NOMO-1 treated with dmso at 0.1 percent for 144 hours (cell line): ENCODE measurements around the gene FAM83G.
A peak's percentile ranks its signal among the peaks of the same experiment; 100 is the strongest.

ENCODE experiments used
- DNase-seq: peaks from one replicate; lab custom pipeline; 2025; ENCODE audit not compliant: unreplicated experiment; lab: John Stamatoyannopoulos, UW

The FAM83G gene

DNA sequence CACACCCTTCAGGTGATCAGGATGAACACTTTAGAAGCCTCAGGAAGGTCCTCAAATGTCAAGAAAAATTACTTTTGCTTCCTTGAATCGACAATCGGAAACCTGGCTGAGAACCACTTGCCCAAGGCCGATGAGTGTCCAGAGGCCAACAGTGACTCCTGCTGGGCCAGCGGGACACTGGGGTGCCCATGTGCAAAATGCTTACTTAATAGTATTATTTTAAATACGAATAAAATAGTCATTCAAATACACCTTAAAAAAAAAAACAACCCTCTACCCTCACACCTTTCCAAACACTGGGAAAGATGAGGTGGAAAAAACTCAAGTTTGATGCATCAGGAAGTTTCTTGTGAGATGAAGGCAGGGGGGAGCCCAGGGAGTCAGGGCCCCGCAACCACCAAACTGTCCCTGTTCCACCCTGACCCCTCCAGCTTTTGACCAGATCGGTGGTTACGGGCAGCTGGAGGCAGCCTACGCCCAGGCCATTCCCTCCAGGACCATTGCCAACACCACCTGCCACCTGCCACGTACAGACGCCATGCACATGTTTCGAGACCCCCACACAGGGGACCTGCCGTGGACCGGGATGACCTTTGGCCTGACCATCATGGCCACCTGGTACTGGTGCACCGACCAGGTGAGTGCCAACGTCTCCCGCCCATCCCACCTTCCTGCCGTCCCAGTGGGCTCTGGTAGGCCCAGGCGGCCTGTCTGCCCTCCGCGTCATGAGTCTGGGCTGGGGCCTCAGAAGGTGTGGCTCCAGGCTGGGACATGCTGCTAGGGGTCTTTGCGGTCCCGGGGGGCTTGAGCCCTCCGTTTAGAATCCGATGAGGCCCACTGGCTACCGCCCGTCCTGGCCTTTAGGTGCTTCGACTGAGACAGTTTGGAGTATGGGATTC, 33.7 kb downstream of the FAM83G start:
- no peak for DNase-seq

DNA sequence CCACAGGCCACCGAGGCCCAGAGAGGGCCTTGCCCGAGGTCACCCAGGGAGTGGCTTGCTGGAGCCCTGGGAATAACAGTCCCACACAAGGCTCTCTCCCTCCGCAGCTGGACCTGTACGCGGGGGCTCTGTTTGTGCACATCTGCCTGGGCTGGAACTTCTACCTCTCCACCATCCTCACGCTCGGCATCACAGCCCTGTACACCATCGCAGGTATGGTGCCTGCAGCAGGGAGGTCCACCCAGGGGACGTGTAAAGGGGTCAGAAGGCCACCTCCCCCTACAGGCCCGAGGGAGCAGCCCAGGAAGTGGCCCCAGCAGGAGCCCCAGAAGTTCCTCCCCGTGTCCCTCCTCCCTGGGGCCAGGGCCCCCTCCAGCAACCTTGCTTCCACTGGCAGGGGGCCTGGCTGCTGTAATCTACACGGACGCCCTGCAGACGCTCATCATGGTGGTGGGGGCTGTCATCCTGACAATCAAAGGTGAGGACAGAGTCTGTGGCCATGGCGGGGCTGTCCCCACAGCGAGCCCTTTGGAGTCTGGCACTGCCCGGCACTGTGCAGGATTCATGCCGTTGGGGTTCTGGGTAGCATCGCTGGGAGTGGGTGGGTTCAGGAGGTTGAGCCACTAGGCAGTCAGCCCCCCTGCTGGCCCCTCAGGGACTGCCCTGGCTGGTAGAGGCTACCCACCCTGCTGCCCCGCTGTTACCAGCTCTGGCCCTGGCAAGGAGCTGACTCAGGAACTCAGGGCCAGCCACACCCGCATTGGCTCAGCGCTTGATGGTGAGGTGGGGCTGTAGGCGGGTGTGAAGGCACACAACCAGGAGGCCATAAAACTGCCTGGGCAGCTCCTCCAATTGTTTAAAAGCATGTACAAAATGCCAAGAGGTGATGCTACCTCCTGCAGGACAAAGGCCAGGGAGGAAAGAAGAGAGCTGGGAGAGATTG, 35.3 kb downstream of the FAM83G start:
- no peak for DNase-seq

DNA sequence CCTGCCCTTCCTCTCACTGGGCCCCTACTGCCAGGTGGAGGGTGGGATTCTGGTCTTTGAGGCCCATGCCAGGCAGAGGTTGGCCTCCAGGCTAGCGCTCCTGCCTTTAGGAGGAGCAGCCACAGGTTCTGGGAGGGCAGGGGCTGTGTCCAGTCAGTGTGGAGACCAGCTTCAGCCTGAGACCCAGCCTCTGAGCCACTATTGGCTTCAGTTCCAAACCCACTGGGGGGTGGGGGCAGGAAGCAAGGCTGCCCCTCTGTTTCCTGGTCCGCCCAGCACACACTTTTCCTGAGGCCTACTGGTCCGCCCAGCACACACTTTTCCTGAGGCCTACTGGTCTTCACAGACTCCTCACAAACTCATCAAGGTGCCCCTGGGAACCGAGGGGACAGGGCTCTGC, 36.2 kb downstream of the FAM83G start:
- no peak for DNase-seq

DNA sequence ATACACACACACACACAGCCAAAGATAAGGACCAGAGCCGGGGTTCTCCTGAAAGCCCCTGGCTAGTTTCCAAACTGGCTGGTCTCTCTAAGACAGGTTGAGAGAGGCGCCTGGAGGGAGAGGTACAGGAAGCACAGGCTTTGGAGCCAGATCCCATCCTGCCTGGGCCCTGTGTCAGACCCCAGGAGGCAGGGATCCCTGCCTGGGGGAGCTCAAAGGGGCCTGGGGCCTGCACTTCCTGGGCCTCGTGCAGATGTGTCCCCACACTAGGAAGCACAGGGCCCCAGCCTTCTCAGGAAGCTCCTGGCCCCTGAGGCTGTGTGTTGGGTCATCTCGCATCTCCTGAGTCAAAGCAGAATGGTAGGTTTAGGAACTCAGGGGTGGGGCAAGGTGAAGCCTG, 36.6 kb downstream of the FAM83G start:
- DNase-seq = no peak

DNA sequence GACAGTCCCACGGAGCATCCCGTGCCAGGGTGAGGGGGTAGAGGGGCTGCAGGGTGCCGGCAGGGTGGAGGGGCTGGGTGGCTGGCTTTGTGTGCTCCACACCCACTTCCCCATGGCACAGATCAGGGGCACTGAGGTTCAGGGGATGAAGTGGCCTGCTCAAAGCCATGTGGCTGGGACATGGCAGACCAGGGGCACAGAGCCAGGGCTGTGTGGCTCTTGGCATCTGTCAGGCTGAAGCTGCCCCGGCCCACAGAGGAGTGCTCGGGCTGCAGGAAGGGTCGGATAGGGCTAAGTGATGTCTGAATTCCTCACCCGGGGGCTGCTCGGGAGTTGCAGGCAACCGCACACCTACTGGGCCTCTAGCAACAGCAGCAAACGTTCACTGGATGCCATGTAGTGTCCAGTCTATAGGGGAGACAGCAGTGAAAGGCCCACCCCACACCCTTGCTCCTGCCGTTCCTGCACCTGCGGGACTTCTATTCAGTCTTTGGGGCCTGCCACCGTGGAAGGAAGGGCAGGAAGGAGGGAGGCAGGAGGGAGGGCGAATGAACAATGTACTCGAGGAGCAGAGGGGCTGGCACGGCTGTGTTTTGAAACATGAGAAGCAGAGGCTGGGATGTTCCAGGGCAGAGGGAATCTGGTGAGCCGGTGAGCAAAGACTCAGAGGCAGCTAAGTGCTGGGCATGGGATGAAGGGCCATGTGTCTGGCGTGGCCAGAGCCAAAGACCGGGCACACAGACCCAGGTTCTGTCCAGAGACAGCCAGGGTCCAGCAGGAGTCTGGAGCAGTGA, 37.5 kb downstream of the FAM83G start:
- no peak for DNase-seq

DNA sequence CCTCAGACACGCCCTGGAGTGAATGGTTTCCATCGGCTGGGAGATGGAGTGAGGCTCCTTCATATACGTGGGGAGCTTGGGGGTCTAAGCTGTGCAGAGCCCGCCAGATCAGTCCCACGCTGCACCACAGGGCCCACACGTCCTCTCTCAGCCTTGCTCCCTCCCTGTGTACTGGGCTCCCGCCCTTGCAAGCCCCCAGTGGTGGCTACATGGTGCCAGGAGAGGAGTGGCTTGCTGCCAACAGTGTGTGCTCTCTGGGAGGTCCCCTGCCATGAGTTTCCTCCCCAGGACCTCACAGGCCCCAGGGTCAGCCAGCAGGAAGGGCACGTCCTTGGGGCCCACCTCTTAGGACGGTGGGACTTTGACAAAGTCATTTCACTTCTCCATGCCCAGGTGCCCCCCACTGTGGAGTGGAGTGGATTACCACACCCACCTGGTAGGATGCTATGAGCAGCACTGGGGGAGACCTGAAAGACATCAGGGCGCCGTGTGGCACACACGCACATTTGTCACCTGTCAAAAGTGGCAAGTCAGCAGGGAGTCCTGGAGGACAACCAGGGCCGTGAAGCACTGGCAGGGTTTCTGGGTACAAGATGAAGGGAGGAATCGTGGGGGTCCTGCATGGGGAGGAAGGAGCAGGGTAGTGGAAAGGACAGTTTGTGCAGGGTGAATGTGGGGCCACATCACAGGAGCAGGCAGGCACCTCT, 38.9 kb downstream of the FAM83G start:
- no peak for DNase-seq

DNA sequence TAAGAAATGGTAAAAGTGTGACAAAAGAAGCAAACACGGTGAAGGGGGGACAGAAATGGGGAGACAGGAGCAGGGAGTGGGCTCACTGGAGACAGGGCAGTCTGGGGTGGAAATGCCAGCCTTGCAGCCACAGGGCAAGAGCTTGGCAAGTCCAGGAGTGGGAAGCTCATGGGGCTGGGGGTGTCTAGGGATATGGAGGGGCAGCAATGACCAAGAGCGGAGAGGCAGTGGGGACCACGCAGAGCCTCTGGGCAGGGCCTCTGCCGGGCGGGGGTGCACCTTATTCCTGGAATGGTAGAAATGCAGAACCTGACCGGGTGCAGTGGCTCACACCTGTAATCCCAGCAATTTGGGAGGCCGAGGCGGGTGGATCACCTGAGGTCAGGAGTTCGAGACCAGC, 40.0 kb downstream of the FAM83G start:
- DNase-seq = no peak

DNA sequence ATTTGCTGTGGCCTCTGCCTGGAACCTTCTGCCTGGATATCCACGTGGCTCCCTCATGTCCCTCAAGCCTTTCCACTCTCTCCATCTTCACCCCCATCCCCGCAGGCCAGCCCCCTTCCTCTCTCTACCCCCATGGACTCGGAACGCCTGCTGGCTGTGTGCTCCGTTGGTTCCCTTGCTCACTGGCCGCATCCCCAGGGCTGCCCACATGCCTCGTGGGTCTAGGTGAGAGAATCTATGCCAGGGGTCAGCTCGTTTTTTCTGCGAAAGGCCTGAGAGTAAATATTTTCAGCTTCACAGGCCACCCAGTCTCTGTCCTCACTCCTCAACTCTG, 40.6 kb downstream of the FAM83G start:
- no peak for DNase-seq

DNA sequence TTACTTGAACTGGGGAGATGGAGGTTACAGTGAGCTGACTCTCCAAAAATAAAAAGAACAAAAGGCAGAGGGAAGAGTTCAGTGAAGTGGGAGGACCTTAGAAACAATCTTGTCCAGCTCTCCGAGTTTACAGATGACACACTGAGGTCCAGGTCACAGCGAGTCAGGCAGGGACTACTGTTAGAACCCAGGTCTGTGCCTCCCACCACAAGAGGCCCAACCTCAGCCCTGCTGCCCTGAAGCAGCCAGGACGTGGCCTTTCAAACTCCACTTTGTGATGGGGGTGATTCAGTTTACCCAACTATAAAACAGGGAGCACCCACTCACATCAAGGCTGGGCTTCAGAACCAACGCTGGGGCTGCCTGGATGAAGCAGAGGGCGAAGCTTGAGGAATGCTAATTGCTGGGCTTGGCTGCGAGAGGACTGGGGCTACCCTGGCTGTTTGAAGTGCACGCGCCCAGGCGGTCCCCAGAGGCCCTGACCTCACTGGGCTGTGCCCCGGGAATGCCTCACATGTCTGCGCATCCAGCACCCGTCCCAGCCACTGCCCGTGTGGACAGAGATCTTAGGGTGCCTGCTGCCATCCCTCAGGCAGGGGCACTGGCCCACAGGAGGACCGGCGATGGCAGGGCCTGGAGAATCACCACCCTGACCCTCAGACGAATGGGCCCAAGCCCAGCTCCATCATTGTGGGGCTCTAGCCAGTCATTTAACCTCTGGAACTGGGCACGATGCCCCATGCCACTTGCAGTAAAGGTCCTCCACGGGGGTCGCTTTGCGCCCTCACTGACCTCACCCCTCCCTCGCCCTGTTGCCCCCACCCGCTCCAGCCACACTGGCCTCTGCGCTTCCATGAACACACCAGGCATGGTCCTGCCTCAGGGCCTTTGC, 41.2 kb downstream of the FAM83G start:
- DNase-seq = no peak

DNA sequence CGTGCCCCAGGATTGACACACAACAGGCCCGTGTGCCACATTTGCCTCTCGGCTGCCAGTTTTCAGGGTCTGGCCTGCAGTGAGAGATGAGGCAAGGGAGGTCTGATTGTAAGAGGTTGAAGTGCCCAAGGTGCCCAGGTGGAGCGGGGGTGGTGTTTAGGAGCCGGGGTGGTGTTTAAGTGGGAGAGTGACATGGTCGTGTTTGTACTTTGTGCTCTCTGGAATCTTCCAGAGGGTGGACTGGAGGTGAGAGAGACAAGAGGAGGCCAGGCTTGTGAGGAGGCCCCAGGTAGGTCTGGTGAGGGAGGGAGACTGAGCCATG, 42.1 kb downstream of the FAM83G start:
- DNase-seq = no peak

DNA sequence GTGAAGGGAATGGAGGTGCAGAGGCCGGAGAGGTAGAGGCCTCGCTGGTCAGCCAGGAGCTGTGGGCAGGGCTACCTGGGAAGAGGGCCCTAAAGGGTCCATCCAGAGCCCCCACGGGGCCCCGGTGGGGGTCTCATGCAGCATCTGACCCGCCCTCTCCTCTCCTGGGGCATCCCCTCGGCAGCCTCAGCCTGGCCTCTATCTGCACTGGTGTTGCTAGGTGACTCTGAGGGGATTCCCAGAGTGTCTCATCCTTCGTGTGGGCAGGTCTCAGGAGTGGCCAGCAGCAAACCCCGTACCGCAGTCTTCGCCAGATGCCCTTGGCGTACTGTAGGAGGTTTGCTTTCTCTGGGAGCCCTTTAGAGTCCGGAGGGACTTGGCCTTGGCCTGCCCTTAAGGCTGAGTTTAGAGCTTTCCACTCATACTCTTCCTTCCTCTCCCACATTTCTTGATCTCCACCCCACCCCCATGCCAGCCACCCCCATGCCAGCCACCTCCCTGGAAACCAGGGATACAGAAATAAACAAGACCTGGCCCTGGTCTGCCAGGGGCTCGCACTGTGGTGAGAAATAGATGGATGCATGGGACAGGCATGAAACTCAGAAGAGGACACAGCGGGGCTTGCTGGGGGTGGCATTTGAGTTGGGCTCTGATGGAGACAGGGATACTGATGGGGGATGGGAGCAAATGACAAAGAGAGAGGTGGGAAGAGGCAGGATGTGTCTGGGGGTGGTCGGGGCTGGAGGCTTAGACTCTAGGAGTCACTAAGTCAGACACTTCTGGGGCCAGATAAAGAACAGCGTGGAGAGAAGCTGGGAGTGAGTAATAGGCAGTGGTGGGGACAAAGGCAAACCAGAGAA, 42.7 kb downstream of the FAM83G start:
- DNase-seq = no peak

DNA sequence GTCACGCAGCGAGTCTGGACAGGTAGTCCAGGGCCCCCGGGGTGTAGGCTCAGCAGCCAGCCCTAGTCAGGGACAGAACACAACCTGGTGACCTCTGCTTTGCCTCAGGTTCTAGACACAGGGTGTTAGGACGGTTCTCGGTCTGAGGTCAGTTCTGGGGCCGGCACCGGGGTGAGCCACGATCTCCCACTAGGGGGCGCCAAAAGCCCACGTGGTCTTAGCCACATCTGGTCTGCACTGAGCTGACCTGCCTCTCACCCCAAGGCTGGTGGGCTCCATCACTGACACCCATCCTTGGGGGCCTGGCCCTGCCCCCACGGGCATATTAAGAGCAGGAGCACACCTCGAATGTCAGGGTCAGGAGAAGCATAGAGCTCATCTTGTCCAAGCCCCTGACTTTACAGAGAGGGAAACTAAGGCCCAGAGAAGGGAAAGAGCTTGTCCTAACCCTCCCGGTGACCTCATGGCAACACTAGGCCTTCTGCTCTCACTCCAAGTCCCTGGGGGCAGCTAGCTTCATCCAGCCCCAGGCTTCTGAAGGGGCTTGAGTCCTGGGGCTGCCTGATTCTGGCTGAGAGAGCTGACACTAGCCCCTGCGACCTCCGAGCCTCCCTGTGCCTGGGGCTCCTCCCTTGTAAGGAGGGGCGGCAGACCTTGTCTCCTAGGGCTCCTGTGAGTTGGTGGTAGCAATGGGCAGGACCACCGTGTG, 43.6 kb downstream of the FAM83G start:
- DNase-seq = peak; percentile 33

DNA sequence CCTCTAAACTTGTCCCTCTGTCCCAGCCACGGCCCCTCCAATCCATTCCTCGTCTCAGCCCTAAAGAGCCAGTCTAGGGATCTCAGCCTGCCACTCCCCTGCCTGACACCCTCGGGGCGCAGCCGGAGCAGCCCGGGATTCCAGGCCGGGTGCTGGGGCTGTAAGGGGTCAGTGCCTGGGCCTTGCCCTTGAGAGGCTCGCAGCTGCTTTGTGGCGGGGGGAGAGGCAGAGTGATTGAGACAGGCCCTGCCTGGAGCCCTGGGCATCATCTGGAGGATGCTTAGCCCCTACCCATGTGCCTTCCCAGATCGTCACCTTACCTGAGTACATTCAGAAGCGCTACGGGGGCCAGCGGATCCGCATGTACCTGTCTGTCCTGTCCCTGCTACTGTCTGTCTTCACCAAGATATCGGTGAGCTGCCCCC, 44.3 kb downstream of the FAM83G start:
- no peak for DNase-seq

DNA sequence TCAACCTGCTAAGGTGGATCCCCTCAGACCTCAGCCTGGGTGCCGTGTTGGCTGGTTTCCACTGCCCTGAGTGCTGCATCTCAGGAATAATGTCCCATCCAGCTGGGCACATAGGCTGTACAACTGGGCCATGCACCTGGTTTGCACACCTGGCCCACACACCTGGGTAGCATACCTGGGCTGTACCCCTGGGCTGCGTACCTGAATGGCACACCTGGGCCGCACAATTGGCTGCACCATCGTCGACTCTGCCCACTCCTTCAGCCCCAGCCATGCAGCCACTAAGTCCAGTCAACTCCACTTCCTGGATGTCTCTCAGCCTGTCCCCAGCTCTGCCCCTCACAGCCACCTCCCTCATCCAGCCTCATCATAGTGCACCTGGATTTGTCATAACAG, 44.7 kb downstream of the FAM83G start:
- no peak for DNase-seq

DNA sequence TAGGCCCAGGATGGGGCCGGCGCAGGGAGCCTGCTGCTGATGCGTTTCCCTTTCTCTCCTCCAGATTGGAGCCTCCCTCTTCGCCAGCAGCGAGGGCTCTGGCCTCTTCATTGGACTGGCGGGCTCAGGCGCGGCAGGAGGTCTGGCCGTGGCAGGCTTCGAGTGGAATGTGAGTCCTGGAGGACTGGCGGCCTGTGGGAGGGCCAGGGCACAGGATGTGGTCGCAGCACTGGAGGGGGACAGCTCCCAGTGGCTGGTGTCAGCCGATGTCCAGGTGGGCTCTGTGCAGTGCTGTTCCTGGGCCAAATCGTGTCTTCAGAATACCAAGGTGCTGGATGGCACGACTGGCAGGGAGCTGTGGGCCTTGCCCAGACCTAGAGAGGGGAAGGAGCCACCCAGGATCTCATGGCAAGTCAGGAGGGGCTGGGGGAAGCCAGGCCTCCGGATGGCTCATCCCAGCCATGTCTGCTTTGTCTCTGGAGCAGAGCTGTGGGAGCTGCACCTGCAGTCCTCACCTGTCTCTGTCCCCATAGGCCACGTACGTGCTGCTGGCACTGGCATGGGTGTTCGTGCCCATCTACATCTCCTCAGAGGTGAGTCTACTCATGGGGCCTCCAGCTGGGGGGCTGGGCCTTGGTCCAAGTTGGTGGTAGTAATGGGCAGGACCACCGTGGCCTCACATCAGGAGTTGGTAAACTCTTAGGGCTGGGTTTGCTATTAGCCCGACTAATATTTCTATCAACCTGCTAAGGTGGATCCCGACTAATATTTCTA, 45.3 kb downstream of the FAM83G start:
- no peak for DNase-seq

DNA sequence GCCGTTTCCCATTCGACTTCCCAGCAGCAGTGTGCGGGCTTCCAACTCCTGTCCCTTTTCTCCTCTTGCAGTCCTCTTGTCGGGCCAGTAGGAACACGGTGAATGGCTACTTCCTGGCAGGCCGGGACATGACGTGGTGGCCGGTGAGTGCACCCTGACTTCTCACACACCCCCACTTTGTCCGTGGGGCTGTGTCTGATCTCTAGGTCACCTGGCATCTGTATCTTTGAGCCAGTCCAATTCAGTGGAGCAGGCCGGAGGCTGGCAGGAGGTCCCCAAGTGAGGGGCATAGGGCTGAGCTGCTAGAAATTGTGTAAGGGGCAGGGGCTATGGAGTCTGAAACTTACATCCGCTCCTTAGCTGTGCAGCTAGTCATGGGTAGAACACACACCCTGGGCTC, 46.0 kb downstream of the FAM83G start:
- no peak for DNase-seq

DNA sequence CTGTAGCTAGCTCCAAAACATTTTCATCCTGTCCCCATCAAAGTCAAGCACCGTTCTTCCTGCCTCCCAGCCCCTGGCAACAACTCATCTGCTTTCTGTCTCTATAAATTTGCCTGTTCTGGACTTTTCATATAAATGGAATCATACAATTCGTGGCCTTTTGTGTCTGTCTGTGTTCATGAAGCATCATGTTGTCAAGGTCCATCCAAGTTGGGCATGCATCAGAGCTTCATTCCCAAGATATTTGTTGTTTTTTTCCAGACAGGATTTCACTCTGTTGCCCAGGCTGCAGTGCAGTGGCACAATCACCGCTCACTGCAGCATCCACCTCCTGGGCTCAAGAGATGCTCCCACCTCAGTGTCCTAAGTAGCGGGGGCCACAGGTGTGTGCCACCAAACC, 46.7 kb downstream of the FAM83G start:
- no peak for DNase-seq

DNA sequence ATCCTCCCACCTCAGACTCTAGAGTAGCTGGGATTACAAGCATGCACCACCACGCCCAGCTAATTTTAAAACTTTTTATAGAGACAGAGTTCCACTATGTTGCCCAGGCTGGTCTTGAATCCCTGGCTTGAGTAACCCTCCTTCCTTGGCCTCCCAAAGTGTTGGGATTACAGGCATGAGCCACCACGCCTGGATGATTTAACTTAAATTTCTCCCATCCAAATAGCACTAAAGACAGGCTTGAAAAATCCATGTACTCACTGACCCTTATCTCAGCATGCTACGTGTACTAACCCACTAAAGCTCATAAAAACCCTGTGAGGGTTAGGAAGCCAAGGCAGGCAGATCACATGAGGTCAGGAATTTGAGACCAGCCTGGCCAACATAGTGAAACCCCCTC, 48.0 kb downstream of the FAM83G start:
- DNase-seq = no peak
